HG03095 (cell line): ENCODE data around the gene AFF3.
"Not testable (repeated sequence)": the region's sequence is repeated elsewhere in the genome, so short reads cannot be mapped to it uniquely, and the experiment has no call there.

Experiments
- ATAC-seq: cut with Tn5 transposase; IDR thresholded peaks from one replicate; pipeline ENCODE4 v1.9.1; 2021; ENCODE audit warnings: moderate library complexity; ENCODE audit not compliant: unreplicated experiment

The AFF3 gene

GRCh38 chr2:99977966-99978365 is 164.4 kb downstream of the AFF3 start:
- ATAC-seq, result no peak

- ATAC-seq, result no peak
Measured at GRCh38 chr2:99975386-99975785, 167.0 kb downstream of the AFF3 start.

GRCh38 chr2:99974682-99975375 is 167.6 kb downstream of the AFF3 start:
- no peak for ATAC-seq

- ATAC-seq, result no peak
Measured at GRCh38 chr2:99974275-99974674, 168.1 kb downstream of the AFF3 start.

GRCh38 chr2:99971326-99971900 is 171.0 kb downstream of the AFF3 start:
- no peak for ATAC-seq

- ATAC-seq, result no peak
Measured at GRCh38 chr2:99970292-99970868, 172.0 kb downstream of the AFF3 start.

- ATAC-seq, result no peak
Measured at GRCh38 chr2:99961196-99961913, 181.0 kb downstream of the AFF3 start.

- no peak for ATAC-seq
Measured at GRCh38 chr2:99960790-99961189, 181.6 kb downstream of the AFF3 start.

- no peak for ATAC-seq
Measured at GRCh38 chr2:99960291-99960690, 182.1 kb downstream of the AFF3 start.

- no peak for ATAC-seq
Measured at GRCh38 chr2:99959261-99960014, 183.0 kb downstream of the AFF3 start.

- no peak for ATAC-seq
Measured at GRCh38 chr2:99957332-99958133, 184.9 kb downstream of the AFF3 start.

GRCh38 chr2:99956232-99957030 is 186.0 kb downstream of the AFF3 start:
- ATAC-seq, result no peak

GRCh38 chr2:99953750-99954149 is 188.6 kb downstream of the AFF3 start:
- ATAC-seq, result no peak

- no peak for ATAC-seq
Measured at GRCh38 chr2:99949963-99950362, 192.4 kb downstream of the AFF3 start.

GRCh38 chr2:99949530-99949929 is 192.9 kb downstream of the AFF3 start:
- ATAC-seq, result no peak

GRCh38 chr2:99948010-99948409 is 194.4 kb downstream of the AFF3 start:
- no peak for ATAC-seq

- not testable (repeated sequence) for ATAC-seq
Measured at GRCh38 chr2:99947366-99947765, 195.0 kb downstream of the AFF3 start.

GRCh38 chr2:99944019-99944418 is 198.4 kb downstream of the AFF3 start:
- no peak for ATAC-seq

GRCh38 chr2:99942561-99943347 is 199.6 kb downstream of the AFF3 start:
- no peak for ATAC-seq
